Measurements from ENCODE around the gene SPAG6. TPM values are rescaled to one million over a fixed set of nuclear protein-coding genes. Genes with fewer than 3 reads are reported as not detected.

Gene SPAG6
- total and polyA plus RNA-seq, 2 of the 8 experiments (the other 6 are each of a cell fraction or from before 2014, with no cell fraction given) = 0.14 TPM; not detected in 1

DNA sequence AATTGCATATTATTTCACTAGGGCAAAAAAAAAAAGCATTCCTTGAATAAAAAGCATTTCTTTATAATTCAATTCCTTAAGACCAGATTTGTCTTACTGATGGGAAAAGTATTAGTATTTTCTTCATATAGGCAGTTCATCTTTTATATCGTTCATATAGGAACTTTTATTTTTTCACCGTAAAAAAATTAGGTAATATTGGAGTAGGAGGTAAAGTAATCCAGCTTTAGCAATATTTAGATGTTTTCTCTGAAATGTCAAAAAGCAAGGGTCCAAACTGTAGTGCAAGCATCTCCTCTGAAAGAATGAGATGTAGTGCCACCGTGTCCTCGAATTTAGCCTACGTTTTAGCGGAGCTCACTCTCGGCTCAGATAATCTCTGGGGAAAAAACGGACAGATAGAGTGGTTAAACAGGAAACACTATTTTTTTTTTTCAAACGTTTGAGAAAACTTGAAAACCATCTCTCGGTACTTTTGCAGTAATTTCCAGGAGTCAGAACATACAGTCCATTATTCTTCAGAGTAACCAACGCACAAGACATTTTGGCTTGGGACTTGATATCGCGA is 5.5 kb upstream of the SPAG6 start (continued):
- no peak for TF ChIP-seq CTBP2 (IDR thresholded peaks at IDR 0.05; ENCODE audit: borderline replicate concordance, insufficient read depth, insufficient read length, low read length)

Data from H1 (cell line).